NCI-H187 treated with DMSO at 0.1 percent for 48 hours (cell line): Measurements from ENCODE around the gene PAN3.

Experiments
- DNase-seq: peaks from one replicate; lab custom pipeline; 2025; lab: John Stamatoyannopoulos, UW

The PAN3 gene

GRCh38 chr13:28338006-28338574, 199.7 kb downstream of the PAN3 start:
- no peak for DNase-seq

- no peak for DNase-seq
Measured at GRCh38 chr13:28338742-28339141, 200.4 kb downstream of the PAN3 start.

GRCh38 chr13:28339419-28339818, 201.1 kb downstream of the PAN3 start:
- no peak for DNase-seq

GRCh38 chr13:28340272-28340793, 202.0 kb downstream of the PAN3 start:
- no peak for DNase-seq

- no peak for DNase-seq
Measured at GRCh38 chr13:28342251-28342650, 203.9 kb downstream of the PAN3 start.

GRCh38 chr13:28344163-28344562, 205.8 kb downstream of the PAN3 start:
- DNase-seq: no peak
